Measurements from ENCODE around the gene RAI1. TPM values are rescaled to one million over a fixed set of nuclear protein-coding genes. Genes with fewer than 3 reads are reported as not detected.

Gene RAI1
- total RNA-seq, 2 donors from 2014 or later = 25.6 to 36.5 TPM

DNA sequence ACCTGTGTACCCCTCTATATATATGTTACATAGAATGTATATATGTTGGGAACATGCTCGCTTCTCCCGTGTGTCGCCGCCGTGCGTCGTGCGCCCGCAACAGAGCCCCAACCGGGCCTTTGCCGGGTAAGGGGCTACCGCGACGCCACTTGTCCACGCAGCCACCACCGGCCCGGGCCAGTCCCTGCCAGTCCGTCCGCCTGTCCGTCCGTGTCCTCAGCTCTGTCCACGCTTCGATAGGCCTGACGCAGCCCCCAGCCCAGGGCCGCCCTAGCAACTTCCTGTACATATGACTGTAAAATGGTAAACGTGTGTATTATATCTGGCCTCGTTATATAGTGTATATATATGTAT lies 129.6 kb downstream of the RAI1 start:
- intact Hi-C loops (cut with DNase I) = loop anchor here (5.0 to 10.0 kb wide), 2 partner anchors 36 to 104 kb away; no protein-coding TSS in a partner anchor
- no peak for DNase-seq (ENCODE audit: low spot score)

DNA sequence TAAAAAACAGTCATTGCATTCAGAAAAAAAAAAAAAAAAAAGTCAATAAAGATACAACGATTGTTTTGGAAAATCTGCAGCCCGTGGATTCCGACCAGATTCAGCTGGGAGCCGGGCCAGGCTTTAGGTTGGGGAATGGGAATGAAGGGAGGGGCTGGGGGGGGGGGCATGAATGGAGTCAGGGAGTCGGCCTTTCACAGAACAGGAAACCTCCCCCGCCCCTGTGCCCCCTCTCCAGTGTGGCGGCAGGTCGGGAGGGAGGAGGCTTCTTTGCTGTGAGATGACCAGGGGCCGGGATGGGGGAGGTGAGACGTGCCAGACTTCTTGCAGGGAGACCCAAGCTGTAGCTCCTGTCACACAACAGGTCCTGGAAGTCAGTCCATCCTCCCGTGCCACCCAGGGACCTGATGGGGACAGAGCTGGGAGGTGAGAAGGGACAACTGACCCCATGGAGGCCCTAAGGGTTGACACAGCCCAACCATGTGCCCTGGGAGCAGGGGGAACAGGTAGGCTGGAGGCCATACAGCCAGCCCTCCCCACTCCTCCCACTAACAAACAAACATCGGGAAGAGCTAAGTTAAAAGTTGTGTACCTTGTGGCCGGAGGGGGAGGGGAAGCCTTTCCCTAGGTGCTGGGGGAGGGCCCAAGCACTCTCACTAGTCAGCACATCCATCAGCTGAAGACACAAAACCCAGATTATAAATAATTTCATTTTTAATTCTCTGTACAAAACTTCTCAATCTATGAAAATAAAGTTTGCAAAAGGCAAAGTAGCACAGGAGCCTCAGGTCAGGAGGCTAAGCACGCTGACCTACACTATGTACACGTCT lies 130.3 kb downstream of the RAI1 start:
- no peak for DNase-seq (ENCODE audit: low spot score)
- intact Hi-C loops (cut with DNase I) = loop anchor here (2.0 to 10.0 kb wide), 3 partner anchors 36 to 103 kb away; no protein-coding TSS in a partner anchor

DNA sequence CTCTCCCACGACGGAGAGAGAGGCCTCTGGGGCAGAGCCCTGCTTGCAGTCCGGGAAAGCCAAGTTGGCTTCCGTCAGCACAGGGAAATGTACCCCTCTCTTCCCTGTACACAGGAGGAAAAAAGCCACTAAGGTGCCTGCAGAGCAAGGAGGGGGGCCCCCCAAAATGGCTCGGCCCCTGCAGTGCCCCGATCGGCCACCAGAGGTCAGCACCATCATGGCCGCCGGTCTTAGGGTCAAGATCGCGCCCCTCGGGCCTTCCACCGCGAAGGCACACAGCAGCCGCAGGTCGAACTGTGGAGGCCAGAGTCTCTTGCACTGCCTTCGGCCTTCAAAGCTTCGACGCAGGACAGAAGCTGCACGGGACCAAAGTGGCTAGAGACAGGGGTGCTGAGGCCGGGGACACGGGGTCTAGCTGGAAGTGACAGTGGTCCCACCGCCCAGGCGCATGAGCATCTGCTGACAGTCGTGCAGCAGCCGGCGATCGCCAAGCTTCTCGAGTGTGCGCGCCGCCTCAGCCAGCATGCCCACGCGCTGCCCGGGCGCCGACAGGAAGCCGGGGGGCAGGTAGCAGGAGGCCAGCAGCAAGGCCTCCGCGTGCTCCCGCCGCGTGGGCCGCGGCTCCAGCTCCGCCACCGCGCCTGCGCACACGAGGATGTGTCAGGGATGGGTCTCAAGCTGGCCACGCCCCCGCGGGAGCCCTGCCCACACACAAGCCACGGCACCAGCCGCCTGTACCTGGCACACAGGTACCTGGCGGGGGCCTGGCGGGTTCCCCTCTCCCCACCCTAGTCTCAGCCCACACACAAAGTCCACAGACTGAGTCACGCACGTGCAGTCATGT lies 131.2 kb downstream of the RAI1 start:
- DNase-seq (ENCODE audit: low spot score) = peak; percentile 89
- intact Hi-C loops (cut with DNase I) = loop anchor here (2.0 to 10.0 kb wide), 3 partner anchors 35 to 102 kb away; no protein-coding TSS in a partner anchor

DNA sequence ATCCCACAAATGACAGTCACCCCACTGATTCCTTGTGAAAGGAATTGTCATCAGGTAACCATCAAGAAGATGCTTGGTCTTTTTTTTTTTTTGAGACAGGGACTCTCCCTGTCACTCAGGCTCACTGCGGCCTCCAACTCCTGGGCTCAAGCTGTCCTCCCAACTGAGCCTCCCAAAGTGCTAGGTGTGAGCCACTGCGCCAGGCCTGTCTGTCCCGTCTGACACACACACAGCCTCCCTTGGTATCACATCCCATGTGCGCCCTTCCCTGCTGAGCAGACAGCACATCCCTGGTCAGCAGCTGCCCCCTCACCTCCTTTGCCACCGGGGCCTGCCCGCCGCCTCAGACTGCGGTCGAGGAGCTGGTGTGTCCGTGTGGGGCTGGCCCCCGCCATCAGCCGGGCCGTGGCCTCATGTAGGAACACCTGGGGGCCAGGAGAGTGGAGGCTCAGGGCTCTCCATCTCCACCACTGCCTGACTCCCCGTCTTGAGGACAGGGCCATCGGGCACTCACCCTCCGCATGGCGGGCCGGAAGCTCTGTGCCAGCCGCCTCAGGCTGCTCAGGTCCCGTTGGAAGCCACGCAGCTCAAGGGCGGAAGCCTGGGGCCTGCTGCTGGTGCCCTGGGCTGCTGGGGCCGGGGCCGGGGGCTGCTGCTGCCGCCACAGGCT lies 131.9 kb downstream of the RAI1 start:
- no peak for DNase-seq (ENCODE audit: low spot score)
- intact Hi-C loops (cut with DNase I) = loop anchor here (2.0 to 10.0 kb wide), 3 partner anchors 34 to 102 kb away; no protein-coding TSS in a partner anchor

DNA sequence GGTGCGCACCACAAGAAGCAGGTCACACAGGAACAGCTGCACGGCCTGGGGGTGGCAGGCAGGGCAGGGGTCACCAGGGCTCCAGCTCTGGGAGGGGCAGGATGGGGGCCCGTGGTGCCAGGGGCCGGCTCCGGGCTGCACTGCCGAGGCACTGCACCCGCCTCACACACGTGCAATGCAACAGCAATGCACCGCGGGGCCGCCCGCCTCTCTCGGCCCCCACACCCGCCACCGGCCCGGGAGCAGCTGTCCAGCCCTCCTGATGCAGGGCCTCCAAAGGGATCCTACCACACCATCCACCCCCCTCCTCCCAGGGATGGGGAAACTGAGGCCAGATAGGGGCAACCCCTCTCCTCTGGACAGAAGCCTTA lies 132.5 kb downstream of the RAI1 start:
- intact Hi-C loops (cut with DNase I) = loop anchor here (2.0 to 10.0 kb wide), 3 partner anchors 34 to 101 kb away; no protein-coding TSS in a partner anchor
- no peak for DNase-seq (ENCODE audit: low spot score)

DNA sequence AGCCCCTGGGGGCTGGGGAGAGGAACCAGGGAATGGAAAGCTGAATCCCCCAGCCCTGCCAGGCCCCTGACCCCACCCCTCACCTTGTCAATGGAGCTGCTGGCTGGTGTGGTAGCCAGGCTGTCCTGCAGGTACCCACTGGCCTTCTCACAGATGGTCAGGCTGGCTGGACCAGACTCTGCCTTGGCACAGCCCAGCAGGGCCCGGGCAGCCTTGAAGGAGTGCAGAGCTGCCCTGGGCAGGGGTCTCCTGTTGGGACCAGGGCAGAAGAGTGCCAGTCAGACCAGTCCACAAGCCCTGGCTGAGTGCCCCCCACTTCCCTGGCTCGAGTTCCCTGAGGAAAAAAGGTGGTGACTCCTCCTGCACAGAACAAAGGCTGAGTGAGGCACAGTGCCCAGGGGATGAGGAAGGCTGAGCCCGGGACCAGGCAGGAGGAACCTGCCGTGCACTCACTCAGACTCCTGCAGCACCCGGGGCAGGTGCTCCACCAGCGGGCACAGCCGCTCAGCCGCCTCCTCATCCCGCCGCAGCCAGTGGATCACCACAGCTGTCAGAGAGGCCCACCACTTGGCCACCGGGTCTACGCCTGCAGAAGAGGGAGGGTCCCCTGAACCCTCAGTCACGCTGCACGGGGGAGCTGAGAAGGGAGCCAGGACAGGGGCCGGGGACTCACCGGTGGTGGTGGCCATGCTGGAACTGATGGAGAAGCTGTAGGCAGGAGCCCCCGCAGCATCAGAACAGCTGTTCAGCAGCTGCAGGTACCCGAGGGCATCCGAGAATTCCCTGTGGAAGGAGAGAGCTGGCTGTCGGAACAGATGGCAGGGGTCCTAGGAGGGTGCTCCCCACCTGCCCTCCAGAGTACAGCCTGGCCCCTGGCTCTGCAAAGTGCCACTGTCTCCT lies 133.2 kb downstream of the RAI1 start:
- no peak for DNase-seq (ENCODE audit: low spot score)
- intact Hi-C loops (cut with DNase I) = loop anchor here (5.0 to 10.0 kb wide), 2 partner anchors 33 to 100 kb away; no protein-coding TSS in a partner anchor

DNA sequence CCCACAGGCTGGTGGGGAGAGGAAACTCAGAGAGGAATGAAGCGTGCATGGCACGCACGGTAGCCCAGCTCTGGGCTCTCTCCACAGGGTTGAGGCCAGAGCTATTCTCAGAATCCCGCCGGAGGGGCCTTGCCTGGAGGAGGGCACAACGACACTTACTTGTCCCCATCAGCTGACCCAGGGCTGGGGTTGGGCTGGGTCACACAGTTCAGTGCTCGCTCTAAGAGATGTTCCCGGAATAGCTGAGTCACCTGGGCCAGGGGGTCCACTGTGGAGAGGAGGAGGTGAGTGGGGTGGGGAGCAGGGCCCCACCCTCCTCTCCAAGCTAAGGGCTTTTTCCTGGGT lies 133.8 kb downstream of the RAI1 start:
- no peak for DNase-seq (ENCODE audit: low spot score)
- intact Hi-C loops (cut with DNase I) = loop anchor here (10.0 kb wide), 1 partner anchor 100 kb away; no protein-coding TSS in a partner anchor

DNA sequence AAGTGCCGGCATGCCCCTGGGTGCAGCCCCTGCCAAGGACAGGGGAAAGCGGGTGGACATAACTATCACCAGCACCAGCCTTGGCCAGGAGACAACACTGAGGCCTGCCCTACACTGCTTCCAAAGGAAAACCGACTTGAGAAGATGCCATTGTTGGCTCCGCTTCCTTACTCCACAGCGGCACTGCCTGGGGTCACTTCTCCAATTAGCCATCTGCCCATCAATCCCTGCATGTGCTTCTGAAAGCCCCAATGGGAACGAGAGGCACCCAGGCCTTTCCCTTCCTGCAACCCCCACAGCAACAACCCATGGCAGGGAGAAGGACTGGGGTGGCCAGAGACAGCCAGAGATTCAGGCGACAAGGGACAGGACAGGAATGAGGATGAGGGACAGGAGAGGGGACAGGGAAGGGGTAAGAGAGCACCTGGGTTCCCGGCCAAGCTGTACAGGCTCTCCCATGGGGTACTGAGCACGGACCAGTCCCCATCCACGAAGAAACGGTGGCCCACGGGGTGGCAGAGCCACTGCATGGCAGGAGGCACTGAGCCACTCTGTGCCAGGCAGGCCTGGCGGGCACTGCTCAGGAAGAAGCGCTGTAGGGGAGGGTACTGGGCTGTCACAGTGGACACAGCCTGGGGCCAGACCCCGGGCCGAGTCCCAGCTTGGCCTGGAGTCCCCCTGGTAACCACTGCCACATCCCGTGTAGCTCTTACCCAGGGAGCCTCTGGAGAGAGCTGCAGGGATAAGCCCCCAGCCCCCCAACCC lies 134.4 kb downstream of the RAI1 start:
- intact Hi-C loops (cut with DNase I) = loop anchor here (10.0 kb wide), 1 partner anchor 99 kb away; no protein-coding TSS in a partner anchor
- DNase-seq (ENCODE audit: low spot score) = no peak

DNA sequence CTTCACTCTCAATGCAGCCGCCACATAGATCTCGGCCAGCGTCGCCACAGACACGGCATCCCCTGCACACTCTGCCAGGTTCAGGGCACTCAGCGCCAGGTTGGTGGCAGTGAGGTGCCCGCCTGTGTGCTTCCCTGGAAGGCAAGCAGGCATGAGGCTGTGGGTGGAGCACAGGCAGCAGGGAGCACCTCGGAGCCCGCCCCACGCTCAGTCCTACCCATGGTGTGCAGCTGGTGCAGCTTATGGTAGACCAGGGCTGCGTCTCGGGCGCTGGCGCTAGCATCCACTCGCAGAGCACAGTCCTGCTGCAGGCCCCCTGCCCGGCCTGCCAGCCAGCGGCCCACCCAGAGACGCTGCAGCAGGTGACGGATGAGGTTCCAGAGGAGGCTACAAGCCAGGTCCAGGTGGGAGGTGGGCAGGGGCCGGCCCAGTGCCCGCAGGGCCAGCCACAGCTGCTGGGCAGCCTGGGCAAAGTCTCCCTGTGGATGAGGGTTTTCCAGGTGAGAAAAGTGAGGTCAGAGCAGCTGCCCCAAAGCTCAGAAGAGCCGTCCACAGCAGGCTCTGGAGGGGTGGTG lies 135.1 kb downstream of the RAI1 start:
- no peak for DNase-seq (ENCODE audit: low spot score)
- intact Hi-C loops (cut with DNase I) = loop anchor here (10.0 kb wide), 1 partner anchor 98 kb away; no protein-coding TSS in a partner anchor

DNA sequence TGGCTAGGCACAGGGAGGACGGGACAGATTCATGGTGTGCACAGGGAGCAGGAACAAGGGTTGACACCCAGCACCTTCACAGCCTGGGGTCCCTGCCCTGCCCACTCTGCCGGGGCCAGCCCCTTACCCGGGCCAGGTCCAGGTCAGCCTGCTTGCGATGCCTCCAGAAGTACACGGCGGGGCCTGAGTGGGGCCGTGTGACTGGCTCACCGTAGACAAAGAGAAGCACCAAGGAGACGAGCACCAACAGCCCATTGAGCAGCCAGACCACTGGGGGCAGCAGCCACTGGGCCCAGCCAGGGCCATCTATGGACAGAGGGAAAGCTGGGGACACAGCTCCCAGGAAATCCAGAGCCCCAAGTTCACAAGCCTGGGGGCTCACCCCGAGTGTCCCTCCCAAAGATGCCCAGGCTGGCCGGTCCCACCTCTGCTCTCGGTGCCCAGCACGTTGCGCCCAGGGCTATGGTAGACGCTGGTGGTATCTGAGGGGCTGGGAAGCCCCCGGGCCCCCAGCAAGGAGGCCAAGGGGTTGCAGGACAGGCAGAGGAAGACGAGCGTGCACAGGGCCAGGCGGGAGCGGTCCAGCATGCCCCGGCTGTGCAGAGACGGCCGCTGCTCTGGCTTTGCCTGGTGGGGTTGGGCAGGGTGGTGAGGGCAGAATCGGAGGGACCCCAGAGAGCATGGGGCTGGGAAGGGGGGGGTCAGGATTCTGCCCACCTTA lies 135.7 kb downstream of the RAI1 start:
- DNase-seq (ENCODE audit: low spot score) = no peak
- intact Hi-C loops (cut with DNase I) = loop anchor here (10.0 kb wide), 1 partner anchor 98 kb away; no protein-coding TSS in a partner anchor

DNA sequence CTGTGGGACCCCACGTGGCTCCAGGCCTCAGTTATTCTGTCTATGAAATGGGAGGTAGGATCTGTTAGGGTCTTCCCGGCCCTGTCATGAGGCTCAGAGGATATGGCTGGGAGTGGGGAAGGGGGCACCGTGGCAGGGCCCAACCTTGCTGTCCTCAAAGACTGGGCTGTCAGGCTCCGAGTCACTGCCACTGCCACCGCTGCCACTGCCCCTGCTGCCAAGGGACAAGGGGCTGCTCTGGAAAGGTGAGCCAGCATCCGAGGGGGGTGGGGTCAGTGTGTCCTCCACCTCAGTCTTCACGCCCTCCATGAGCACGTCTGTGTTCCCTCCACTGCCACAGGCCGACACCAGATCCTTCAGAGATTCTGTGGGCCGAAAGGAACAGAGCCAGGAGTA lies 136.3 kb downstream of the RAI1 start:
- intact Hi-C loops (cut with DNase I) = loop anchor here (10.0 kb wide), 1 partner anchor 97 kb away; no protein-coding TSS in a partner anchor
- DNase-seq (ENCODE audit: low spot score) = no peak

DNA sequence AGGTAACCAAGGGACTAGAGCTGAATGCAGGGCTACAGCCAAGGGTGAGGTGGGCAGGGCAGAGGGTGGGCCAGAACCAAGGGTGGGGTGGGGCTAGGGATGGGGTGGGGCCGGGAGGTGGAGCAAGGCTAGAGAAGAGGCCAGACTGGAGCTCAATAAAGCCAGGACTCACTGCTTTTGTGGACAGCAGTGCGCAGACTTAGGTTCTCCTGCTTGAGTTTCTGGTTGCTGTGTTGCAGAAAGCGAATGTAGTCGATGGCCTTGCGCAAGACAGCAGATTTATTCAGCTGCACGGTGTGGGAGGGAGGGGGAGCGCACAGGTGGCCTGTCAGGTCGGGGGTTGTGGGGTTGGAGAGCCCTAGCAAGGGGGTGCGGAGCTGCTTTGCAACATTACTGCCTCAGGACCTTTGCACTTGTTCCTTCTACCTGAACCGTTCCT lies 136.8 kb downstream of the RAI1 start:
- intact Hi-C loops (cut with DNase I) = loop anchor here (2.0 to 10.0 kb wide), 2 partner anchors 43 to 97 kb away; no protein-coding TSS in a partner anchor
- no peak for DNase-seq (ENCODE audit: low spot score)

DNA sequence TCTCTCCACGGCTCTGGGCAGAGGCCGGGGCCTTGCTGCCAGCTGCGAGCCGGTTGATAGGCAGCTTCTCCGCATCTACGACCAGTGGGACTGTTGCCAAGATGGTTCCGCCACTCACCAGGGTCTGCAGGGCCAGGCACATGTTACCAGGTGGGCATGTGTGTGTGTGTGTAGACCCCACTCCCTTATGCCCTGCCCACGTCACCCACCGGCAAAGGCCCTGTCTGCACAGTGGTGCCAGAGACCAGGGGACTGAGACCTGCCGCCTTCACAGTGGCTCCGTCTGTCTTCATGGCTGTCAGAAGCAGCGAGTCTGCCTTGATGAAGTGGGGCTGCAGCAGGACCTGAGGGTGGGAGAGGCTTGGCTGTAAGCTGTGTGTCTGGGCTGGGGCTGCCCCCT lies 137.9 kb downstream of the RAI1 start:
- intact Hi-C loops (cut with DNase I) = loop anchor here (2.0 to 10.0 kb wide), 2 partner anchors 42 to 96 kb away; no protein-coding TSS in a partner anchor
- DNase-seq (ENCODE audit: low spot score) = no peak

DNA sequence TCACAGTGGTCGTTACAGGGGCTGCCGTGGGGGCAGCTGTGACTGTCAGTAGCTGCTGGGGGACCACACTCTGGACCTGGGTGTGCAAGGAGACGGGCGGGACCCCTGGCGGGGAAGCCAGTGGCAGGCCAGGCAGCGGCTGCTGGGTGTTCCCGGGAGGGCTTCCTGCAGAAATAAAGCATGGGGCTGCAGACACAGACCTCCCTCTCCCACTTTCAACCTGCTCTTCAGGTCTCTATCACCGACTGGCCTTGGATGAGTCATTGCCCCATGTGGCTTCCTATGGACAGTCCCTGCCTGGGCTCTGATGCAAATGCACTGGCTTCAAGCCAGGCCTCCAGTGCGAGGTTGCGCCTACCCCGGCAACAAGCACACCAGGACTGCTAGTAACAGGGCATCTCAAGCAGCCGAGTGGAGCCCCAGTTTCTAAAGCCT lies 138.3 kb downstream of the RAI1 start:
- peak; percentile 93 for DNase-seq (ENCODE audit: low spot score)
- intact Hi-C loops (cut with DNase I) = loop anchor here (2.0 to 10.0 kb wide), 2 partner anchors 41 to 95 kb away; no protein-coding TSS in a partner anchor

DNA sequence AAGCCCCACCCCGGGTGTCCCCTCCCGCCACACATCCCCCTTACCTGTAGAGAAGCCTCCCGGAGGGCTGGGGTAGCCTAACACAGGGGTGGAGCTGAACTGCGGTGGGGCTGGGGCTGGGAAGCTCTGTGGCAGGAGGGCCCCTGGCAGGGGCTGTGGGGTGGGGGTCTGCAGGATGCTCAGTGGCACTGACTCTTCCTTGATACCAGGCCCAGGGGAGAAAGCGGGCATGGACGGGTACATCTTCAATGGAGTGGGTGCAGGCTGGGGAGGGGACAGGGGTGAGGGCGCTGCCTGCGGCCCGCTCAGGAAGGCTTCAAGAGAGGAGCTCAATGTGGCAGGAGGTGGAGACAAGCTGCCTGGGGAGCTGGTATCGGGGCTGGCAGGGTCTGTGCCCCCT lies 138.8 kb downstream of the RAI1 start:
- no peak for DNase-seq (ENCODE audit: low spot score)
- intact Hi-C loops (cut with DNase I) = no loop called here

DNA sequence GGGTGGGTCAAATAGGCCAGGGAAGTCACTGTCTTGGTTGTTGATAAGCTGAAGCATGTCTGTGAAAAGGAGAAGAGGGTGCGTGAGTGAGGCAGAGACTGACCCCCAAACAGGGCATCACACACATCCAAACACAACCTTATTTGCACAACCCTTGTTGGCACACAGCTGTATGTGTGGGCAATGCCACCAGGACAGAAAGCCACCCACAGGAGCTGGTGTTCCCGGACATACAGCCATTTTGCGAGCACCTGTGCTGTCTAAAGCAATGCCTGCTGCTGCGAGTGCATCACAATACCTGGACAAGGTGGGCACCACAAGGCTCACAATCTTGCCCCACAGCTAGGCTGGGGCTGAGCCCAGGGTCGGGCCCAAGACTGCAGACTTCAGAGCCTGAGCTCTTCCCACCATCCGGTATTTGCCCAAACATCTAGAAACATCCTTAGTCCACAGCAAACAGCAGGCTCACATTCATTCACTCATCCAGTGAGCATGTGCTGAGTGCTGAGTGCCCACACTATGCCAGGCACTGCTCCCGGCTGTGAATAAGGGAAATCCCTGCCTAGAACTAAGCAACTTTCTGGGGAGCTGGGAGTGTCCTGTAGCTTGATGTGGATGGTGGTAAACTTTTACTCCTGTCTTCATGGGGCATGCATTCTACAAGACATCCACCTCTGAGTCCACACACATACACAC lies 139.4 kb downstream of the RAI1 start:
- intact Hi-C loops (cut with DNase I) = no loop called here

More for the DNA sequence above, 139.4 kb downstream of the RAI1 start:
- DNase-seq (ENCODE audit: low spot score) = no peak

All from posterior vena cava (tissue), 2 donors.